Mesenchymal stem cell (in vitro differentiated cells and primary cell): ENCODE results near the gene SLIT3.

Source experiments
- DNase-seq: peaks from one replicate; pipeline ENCODE4 v3.0.0-alpha.2; 2013
- H2AFZ ChIP-seq: one replicate; pipeline ENCODE4 v1.6.1; 2013; ENCODE audit warnings: low read depth, mild to moderate bottlenecking, control low read depth, inconsistent platforms, low read length, moderate library complexity
- H2AK5ac ChIP-seq: 2 replicates; pipeline ENCODE4 v1.6.1; 2013; ENCODE audit warnings: low read length, moderate library complexity, mild to moderate bottlenecking, inconsistent platforms; ENCODE audit not compliant: severe bottlenecking
- H2BK120ac ChIP-seq: one replicate; pipeline ENCODE4 v1.6.1; 2013; ENCODE audit warnings: low read depth, mild to moderate bottlenecking, inconsistent platforms, low read length, moderate library complexity
- H2BK12ac ChIP-seq, 2 experiments: one replicate each; pipeline ENCODE4 v1.6.1; 2013; ENCODE audit warnings: inconsistent platforms in 2 of 2, low read length in 2 of 2, mild to moderate bottlenecking in 2 of 2, moderate library complexity in 2 of 2, control low read depth in 1 of 2
- H2BK15ac ChIP-seq: one replicate; pipeline ENCODE4 v1.6.1; 2013; ENCODE audit warnings: mild to moderate bottlenecking, low read depth, inconsistent platforms; ENCODE audit not compliant: poor library complexity, severe bottlenecking
- H2BK5ac ChIP-seq: 2 replicates; pipeline ENCODE4 v1.6.1; 2013; ENCODE audit warnings: low read depth, mild to moderate bottlenecking, low read length, control low read depth, inconsistent platforms; ENCODE audit not compliant: poor library complexity, severe bottlenecking
- H3K14ac ChIP-seq, 2 experiments: one replicate each; pipeline ENCODE4 v1.6.1; 2013; ENCODE audit warnings: inconsistent platforms in 2 of 2, low read length in 2 of 2, control low read depth in 1 of 2, mild to moderate bottlenecking in 1 of 2, moderate library complexity in 1 of 2
- H3K18ac ChIP-seq, 2 experiments: one replicate each; pipeline ENCODE4 v1.6.1; 2013; ENCODE audit warnings: inconsistent platforms in 2 of 2, low read length in 2 of 2, control low read depth in 1 of 2, low read depth in 1 of 2, mild to moderate bottlenecking in 1 of 2
- H3K23ac ChIP-seq, 2 experiments: one replicate each; pipeline ENCODE4 v1.6.1; 2013; ENCODE audit warnings: inconsistent platforms in 2 of 2, low read length in 2 of 2, mild to moderate bottlenecking in 2 of 2, moderate library complexity in 2 of 2, control low read depth in 1 of 2
- H3K27ac ChIP-seq: 2 replicates; pipeline ENCODE4 v1.5.1; 2013; ENCODE audit warnings: mild to moderate bottlenecking, moderate library complexity, low read length, control low read depth, inconsistent platforms; ENCODE audit not compliant: poor library complexity, severe bottlenecking
- H3K27me3 ChIP-seq, 2 experiments: 2 replicates each; pipeline versions ENCODE4 v1.6.1 to v1.7.0; 2013; ENCODE audit warnings: low read length in 2 of 2, mild to moderate bottlenecking in 2 of 2, moderate library complexity in 2 of 2, control low read depth in 1 of 2, inconsistent platforms in 1 of 2; ENCODE audit not compliant: control insufficient read depth in 1 of 2, insufficient read depth in 1 of 2
- H3K36me3 ChIP-seq, 2 experiments: 2 replicates each; pipeline versions ENCODE4 v1.6.1 to v1.7.0; 2013; ENCODE audit warnings: low read length in 2 of 2, control low read depth in 1 of 2, inconsistent platforms in 1 of 2, low read depth in 1 of 2, mild to moderate bottlenecking in 1 of 2; ENCODE audit not compliant: insufficient read depth in 2 of 2, control insufficient read depth in 1 of 2
- H3K4ac ChIP-seq, 2 experiments: one replicate each; pipeline ENCODE4 v1.6.1; 2013; ENCODE audit warnings: inconsistent platforms in 2 of 2, low read length in 2 of 2, mild to moderate bottlenecking in 2 of 2, moderate library complexity in 2 of 2, control low read depth in 1 of 2, low read depth in 1 of 2
- H3K4me1 ChIP-seq: 2 replicates; pipeline ENCODE4 v1.6.1; 2013; ENCODE audit warnings: low read depth, low read length, control low read depth; ENCODE audit not compliant: control insufficient read depth, insufficient read depth
- H3K4me2 ChIP-seq: 2 replicates; pipeline ENCODE4 v1.6.1; 2013; ENCODE audit warnings: low read length, mild to moderate bottlenecking, inconsistent platforms; ENCODE audit not compliant: poor library complexity, severe bottlenecking
- H3K4me3 ChIP-seq, 2 experiments: 2 replicates each; pipeline versions ENCODE4 v1.5.1 to v1.7.0; 2013; ENCODE audit warnings: low read length in 2 of 2, mild to moderate bottlenecking in 2 of 2, control low read depth in 1 of 2, low read depth in 1 of 2; ENCODE audit not compliant: insufficient read depth in 1 of 2
- H3K79me1 ChIP-seq: replicated peaks from 2 replicates; pipeline ENCODE4 v1.6.1; 2013; ENCODE audit warnings: mild to moderate bottlenecking, control low read depth, low read length, inconsistent platforms; ENCODE audit not compliant: poor library complexity, severe bottlenecking
- H3K9ac ChIP-seq: 2 replicates; pipeline ENCODE4 v1.7.0; 2013; ENCODE audit warnings: mild to moderate bottlenecking, low read length, moderate library complexity
- H3K9me3 ChIP-seq: 2 replicates; pipeline ENCODE4 v1.7.0; 2013; ENCODE audit warnings: mild to moderate bottlenecking, low read length; ENCODE audit not compliant: control insufficient read depth
- H4K8ac ChIP-seq: one replicate; pipeline ENCODE4 v1.6.1; 2013; ENCODE audit warnings: inconsistent platforms, mild to moderate bottlenecking, low read length, moderate library complexity
- H4K91ac ChIP-seq: one replicate; pipeline ENCODE4 v1.6.1; 2013; ENCODE audit warnings: mild to moderate bottlenecking, low read length, inconsistent platforms
- WGBS: methylation state at CpG from one replicate; pipeline ENCODE4 v1.1.7; 2013; ENCODE audit warnings: mixed read lengths; 5-methylcytosine and 5-hydroxymethylcytosine counted together

SLIT3 gene

DNA sequence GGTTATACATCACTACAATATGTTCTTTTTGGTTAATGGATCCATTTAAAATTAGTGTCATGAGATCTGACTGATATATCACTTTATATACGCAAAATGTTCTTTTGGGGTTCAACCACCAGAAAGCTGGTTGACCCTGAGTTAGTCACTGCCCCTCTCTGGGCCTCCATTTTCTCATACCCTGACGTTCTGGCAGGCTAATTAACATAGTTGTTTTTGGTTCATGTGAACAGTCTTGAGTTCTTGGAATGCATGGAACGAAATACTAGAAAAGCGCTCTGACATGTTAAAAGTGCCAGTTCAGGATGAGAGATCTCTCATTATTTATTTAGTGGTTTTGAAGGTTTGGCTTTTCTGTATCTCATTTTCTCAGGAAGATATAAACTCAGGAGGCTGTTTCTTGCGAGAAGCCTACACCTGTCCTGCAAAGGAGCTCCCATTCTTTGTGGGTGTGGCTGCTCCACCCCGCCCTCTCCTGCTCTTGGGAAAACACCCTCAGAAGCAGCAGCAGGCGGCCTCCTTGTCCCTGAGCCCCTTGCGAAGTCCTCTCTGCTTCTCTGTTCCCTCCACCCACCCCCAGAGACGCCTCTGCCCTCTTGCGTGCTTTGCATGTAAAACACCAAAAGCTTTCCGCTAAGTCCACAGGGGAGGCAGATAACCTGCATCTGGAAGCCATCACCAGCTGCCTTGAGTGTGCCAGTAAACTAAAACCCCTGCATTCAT is 419.4 kb downstream of the SLIT3 start:
- Histone ChIP-seq H3K4ac (no peak overlapping the region), H3K4me1 (peaks cover 2% of the 10 kb centered on the region), H4K8ac (no peak overlapping the region), H3K9ac (no peak overlapping the region), H3K9me3 (no peaks in the 10 kb centered on the region), H3K79me1 (no peaks in the 10 kb centered on the region), H2BK5ac (no peak overlapping the region), H2AK5ac (no peak overlapping the region), H2BK120ac (no peak overlapping the region), H2BK12ac (no peak overlapping the region), H3K18ac (no peak overlapping the region), H2AFZ (no peak overlapping the region), H3K23ac (no peak overlapping the region), H3K27ac (no peak overlapping the region), H4K91ac (no peak overlapping the region), H3K4me3 (no peak overlapping the region), H2BK15ac (no peak overlapping the region), H3K36me3 (peaks cover 0 to 47% of the 10 kb centered on the region in 2 experiments), H3K4me2 (no peak overlapping the region), H3K27me3 (no peaks in the 10 kb centered on the region), H3K14ac (no peak overlapping the region)
- no peak for DNase-seq
- 37% methylated on average over 11 of the region's 11 CpGs for WGBS

DNA sequence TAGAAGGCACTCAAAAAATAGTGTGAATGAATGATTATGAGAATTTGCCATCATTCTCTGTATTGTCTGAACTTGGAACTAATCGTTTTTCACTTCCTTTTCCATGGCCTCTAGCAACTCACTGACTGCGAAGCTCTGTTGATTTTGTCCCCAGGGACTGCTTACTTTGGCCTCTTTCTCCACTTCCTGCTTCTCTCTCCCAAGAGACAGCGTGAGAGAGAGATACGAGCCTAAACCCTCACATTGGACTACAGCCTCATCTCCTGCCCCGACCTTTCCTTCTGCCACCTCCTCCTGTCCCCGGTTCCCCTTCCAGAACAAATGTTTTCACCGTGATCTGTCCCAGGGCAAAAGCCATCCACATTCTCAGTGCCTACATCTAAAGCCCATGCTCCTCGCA is 421.0 kb downstream of the SLIT3 start:
- H2BK15ac ChIP-seq = no peak overlapping the region
- H2AFZ ChIP-seq = no peak overlapping the region
- H2BK120ac ChIP-seq = no peak overlapping the region
- no peaks in the 10 kb centered on the region for H3K9me3 ChIP-seq
- DNase-seq = no peak
- H3K4me3 ChIP-seq = no peak overlapping the region
- no peak overlapping the region for H3K14ac ChIP-seq
- H2BK5ac ChIP-seq = no peak overlapping the region
- H2BK12ac ChIP-seq = no peak overlapping the region
- no peak overlapping the region for H3K4ac ChIP-seq
- H3K36me3 ChIP-seq = peaks cover 0 to 47% of the 10 kb centered on the region in 2 experiments
- no peak overlapping the region for H3K18ac ChIP-seq
- H4K91ac ChIP-seq = no peak overlapping the region
- H3K4me1 ChIP-seq = peaks cover 2% of the 10 kb centered on the region
- H3K9ac ChIP-seq = no peak overlapping the region
- WGBS = 40% methylated on average over 8 of the region's 8 CpGs
- no peak overlapping the region for H3K4me2 ChIP-seq
- no peak overlapping the region for H3K27ac ChIP-seq
- H3K79me1 ChIP-seq = no peaks in the 10 kb centered on the region
- H3K23ac ChIP-seq = no peak overlapping the region
- peaks cover 0 to 5% of the 10 kb centered on the region in 2 experiments for H3K27me3 ChIP-seq
- H4K8ac ChIP-seq = no peak overlapping the region
- H2AK5ac ChIP-seq = no peak overlapping the region

DNA sequence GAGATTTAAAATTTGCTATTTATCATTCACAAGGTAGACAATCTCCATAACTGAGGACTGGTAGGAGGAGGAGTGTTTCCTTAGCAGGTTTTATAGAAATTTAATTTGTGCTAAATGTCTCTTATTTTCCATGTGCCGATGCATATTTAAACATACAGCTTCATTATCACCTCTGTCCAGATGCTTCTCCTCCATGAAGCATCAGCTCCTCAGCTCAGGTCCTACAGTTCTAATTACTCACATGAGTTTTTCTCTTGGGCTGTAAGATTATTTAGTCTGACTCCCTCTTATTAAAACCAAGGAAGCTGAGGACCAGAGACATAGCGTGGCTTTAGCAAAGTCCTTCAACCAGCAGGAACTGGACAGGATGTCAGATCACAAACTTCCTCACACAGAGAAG is 421.6 kb downstream of the SLIT3 start:
- no peak overlapping the region for H3K18ac ChIP-seq
- H2BK12ac ChIP-seq = no peak overlapping the region
- H3K4me2 ChIP-seq = no peak overlapping the region
- H3K4me1 ChIP-seq = peaks cover 2% of the 10 kb centered on the region
- H3K9me3 ChIP-seq = no peaks in the 10 kb centered on the region
- no peak overlapping the region for H2BK5ac ChIP-seq
- no peak overlapping the region for H3K27ac ChIP-seq
- H3K79me1 ChIP-seq = no peaks in the 10 kb centered on the region
- H3K36me3 ChIP-seq = peaks cover 0 to 47% of the 10 kb centered on the region in 2 experiments
- H3K9ac ChIP-seq = no peak overlapping the region
- no peak overlapping the region for H2AFZ ChIP-seq
- H3K23ac ChIP-seq = no peak overlapping the region
- H2BK15ac ChIP-seq = no peak overlapping the region
- H2AK5ac ChIP-seq = no peak overlapping the region
- H3K27me3 ChIP-seq = peaks cover 0 to 5% of the 10 kb centered on the region in 2 experiments
- H4K8ac ChIP-seq = no peak overlapping the region
- H4K91ac ChIP-seq = no peak overlapping the region
- H3K4ac ChIP-seq = no peak overlapping the region
- H3K4me3 ChIP-seq = no peak overlapping the region
- WGBS = 97% methylated on average over 2 of the region's 2 CpGs
- H3K14ac ChIP-seq = no peak overlapping the region
- H2BK120ac ChIP-seq = no peak overlapping the region
- no peak for DNase-seq

DNA sequence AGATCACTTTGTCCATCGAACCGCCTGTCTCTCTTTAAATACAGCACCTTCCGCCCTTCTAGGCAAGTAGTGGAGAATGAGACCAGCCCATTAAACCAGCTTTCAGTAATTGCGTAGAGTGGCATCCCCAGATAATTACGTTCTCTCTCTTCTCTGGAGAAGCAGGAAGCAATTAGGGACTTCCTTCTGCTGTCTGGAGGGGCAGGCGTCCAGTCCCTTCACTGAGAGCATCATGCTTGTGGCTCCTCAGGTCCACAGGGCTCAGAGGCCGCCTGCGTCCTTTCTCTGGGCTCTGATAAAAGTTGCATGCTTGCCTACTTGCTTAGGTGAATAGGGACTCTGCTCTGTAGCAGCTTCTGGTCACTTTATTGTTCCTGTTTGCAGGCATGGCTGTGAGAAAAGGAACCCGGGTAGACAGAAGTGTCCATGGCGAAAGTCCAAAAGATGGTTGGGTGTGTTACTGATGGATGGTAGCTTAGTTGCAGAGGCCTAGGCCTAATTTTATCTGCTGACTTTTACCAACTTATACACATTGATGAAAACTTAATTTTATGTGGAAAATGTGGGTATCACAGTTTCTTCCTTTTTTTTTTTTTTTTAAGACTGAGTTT is 422.7 kb downstream of the SLIT3 start:
- WGBS = 50% methylated on average over 8 of the region's 10 CpGs
- H3K23ac ChIP-seq = no peak overlapping the region
- no peak overlapping the region for H2AFZ ChIP-seq

More for the DNA sequence above, 422.7 kb downstream of the SLIT3 start:
- Histone ChIP-seq H3K4me3 (no peak overlapping the region), H2BK5ac (no peak overlapping the region), H2AK5ac (no peak overlapping the region), H3K4me1 (peaks cover 2% of the 10 kb centered on the region), H3K27me3 (peaks cover 0 to 5% of the 10 kb centered on the region in 2 experiments), H3K9ac (no peak overlapping the region), H3K9me3 (no peaks in the 10 kb centered on the region), H3K14ac (no peak overlapping the region), H3K27ac (no peak overlapping the region), H3K4me2 (no peak overlapping the region), H3K36me3 (peaks cover 0 to 47% of the 10 kb centered on the region in 2 experiments), H3K4ac (no peak overlapping the region), H4K91ac (no peak overlapping the region), H3K79me1 (no peaks in the 10 kb centered on the region), H4K8ac (no peak overlapping the region), H3K18ac (no peak overlapping the region), H2BK12ac (no peak overlapping the region), H2BK15ac (no peak overlapping the region), H2BK120ac (no peak overlapping the region)
- no peak for DNase-seq
